GM20431 (cell line): ENCODE data around the gene TRIP6.
"Not testable (repeated sequence)": the region's sequence is repeated elsewhere in the genome, so short reads cannot be mapped to it uniquely, and the experiment has no call there.

ENCODE experiments used
- in situ Hi-C: fragments of 300-500 bp; cut with MseI, MboI; formaldehyde crosslinking; loops from one replicate; pipeline ENCODE4 v1.15.0; 2020; ENCODE audit warnings: low sequenced_read_pairs; ENCODE audit not compliant: unreplicated experiment

TRIP6 gene

DNA sequence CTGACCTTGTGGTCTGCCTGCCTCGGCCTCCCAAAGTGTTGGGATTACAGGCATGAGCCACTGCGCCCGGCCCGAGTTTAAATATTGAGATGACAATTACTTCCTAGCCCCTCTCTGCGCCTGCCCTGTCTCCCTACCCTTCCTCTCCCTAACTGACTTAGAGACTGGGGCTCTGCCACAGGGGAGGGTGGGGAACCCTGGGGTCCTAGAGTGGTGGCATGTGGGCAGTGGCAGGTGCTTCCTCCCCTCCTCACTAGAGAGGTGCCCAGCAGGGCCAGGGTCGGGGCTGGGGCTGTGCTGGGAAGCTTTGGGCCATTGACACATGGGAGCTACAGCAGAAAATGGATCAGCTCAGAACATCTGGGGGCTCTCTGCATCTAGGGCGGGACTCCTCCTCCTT lies 35.5 kb downstream of the TRIP6 start:
- in situ Hi-C loops: loop anchor here (10.0 kb wide), 1 partner anchor 152 kb away; no protein-coding TSS in a partner anchor

DNA sequence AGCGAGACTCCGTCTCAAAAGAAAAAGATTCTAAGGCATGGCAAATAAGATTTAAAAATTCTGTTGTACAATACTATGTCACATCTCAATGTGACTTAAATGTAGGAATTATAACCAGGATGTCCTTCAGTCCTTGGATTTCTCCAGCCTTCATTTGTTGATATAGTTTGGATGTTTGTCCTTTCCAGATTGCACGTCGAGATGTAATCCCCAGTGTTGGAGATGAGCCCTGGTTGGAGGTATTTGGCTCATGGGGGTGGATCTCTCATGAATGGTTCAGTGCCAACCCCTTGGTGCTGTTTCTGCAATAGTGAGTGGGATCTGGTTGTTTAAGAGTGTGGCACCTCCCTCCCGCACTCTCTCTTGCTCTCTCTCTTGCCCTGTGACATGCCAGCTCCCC lies 41.3 kb downstream of the TRIP6 start:
- in situ Hi-C loops: loop anchor here (10.0 kb wide), 1 partner anchor 146 kb away; no protein-coding TSS in a partner anchor

DNA sequence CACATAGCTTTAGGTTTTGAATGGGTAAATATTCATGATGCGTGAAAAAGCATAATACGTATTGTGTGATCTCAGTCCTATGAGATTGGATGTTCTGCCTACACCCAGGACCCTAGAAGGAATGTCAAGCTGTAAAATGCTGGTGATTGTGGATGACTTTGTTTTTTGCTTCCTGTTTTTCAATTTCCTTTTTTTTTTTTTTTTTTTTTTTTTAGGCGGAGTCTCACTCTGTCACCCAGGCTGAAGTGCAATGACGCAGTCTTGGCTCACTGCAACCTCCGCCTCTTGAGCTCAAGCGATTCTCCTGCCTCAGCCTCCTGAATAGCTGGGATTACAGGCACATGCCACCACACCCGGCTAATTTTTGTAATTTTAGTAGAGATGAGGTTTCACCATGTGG lies 43.3 kb downstream of the TRIP6 start:
- in situ Hi-C loops: not testable (repeated sequence)

DNA sequence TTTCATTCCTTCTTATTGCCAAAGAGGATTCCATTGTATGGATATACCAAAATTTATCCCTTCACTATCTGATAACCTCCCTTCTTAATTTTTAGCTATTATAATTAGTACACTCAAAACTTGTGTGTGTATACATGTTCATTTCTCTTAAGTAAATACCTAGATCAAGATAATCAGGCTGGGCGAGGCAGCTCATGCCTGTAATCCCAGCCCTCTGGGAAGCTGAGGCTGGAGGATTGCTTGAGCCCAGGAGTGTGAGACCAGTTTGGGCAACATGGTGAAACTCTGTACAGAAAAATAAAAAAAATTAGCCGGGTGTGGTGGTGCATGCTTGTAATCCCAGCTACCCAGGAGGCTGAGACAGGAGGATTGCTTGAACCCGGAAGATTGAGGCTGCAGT lies 44.3 kb downstream of the TRIP6 start:
- in situ Hi-C loops: no loop called here

DNA sequence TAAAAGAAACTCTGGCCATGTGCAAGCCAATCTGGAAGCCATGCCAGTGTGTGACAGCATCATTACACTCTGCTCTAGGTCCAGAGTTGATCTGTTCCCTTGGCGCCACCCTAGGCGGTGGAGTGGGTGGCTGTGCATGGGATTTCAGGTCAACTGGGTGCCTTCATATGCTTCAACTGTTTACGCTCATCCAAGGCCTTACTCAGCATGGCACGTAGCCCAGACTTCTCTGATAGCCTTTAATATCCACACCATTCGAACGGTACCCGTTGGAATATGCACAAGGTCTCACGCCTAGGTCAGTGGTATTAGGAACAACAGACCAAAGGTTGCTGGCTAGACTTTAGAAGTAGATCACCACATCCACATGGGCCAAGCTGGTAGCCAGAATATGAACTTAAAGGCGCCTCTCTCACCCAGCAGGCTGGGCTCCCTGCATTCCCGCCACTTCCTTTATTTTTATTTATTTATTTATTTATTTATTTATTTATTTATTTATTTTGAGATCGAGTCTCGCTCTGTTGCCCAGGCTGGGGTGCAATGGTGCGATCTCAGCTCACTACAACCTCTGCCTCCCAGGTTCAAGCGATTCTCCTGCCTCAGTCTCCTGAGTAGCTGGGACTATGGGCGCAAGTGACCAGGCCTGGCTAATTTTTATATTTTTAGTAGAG lies 47.2 kb downstream of the TRIP6 start:
- in situ Hi-C loops: no loop called here

DNA sequence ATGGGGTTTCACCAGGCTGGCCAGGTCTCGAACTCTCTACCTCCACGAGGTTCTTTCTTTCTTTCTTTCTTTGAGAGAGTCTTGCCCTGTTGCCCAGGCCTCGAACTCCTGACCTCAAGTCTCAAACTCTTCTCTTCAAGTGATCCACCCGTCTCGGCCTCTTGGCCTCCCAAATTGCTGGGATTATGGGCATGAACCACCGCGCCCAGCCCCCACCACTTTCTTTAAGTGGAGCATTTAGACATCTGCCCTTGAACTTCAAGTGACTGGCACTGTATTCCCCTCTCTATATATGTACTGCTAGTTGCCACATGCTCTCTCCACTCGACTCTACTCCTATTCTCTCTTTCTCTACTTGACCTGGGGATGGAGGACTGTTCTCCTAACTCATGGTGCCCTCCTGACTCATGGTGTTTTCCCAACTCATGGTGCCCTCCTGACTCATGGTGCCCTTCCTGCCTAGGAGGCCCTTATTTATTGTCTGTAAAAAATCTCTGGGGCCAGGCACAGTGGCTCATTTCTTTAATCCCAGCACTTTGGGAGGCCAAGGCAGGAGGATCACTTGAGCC lies 47.8 kb downstream of the TRIP6 start:
- in situ Hi-C loops: no loop called here

DNA sequence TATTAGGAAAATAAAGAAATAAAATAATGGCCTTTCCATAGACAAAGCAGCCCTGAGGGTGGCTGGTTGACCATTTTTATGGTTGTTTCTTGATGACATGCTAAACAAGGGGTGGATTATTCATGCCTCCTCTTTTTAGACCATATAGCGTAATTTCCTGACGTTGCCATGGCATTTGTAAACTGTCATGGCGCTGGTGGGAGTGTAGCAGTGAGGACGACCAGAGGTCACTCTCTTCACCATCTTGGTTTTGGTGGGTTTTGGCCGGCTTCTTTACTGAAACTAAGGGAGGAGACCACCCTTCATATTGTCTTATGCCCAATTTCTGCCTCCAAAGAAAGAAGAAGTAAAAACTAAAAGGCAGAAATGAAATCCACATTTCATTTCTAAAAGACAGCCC lies 52.1 kb downstream of the TRIP6 start:
- in situ Hi-C loops: not testable (repeated sequence)

DNA sequence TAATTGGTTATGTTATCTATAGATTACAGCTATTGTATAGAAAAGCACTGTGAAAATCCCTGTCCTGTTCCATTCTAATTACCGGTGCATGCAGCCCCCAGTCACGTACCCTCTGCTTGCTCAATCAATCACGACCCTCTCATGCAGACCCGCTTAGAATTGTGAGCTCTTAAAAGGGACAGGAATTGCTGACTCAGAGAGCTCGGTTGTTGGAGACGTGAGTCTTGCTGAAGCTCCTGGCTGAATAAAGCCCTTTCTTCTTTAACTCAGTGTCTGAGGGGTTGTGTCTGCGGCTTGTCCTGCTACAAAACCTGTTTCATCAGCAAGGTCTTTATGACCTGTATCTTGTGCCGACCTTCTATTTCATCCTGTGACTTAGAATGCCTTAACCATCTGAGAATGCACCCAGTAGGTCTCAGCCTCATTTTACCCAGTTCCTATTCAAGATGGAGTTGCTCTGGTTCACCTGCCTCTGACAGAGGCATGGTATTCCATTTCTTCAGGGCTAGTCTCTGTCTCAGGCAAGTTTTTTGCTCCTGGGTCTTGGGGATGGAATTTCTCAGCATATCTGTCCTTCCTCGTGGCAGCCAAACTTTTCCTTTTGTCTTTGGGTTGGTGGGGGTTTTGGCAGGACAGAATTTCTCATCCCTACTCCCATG lies 52.7 kb downstream of the TRIP6 start:
- in situ Hi-C loops: not testable (repeated sequence)

DNA sequence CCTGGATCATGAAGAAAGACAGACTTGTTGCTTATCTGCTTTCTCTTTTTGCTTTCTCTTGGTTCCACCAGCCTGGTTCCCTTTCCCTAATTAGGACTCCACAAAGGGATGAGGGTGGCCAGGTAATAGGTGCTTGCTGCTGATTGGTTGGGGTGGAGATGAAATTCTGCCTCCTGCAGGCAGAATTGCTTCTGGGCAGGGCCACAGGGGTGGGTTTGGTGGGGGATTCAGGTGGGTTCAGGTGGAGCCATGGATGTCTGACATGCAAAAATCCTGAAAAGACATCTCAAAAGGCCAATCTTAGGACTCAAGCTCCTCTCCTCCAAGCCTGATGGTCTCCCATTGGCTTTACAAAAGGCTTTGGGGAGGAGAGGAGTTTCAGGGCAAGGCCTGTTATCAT lies 53.9 kb downstream of the TRIP6 start:
- in situ Hi-C loops: no loop called here
